ENCODE data around the gene CBX1.
"Not testable (repeated sequence)": the region's sequence is repeated elsewhere in the genome, so short reads cannot be mapped to it uniquely, and the experiment has no call there.

CBX1 gene

DNA sequence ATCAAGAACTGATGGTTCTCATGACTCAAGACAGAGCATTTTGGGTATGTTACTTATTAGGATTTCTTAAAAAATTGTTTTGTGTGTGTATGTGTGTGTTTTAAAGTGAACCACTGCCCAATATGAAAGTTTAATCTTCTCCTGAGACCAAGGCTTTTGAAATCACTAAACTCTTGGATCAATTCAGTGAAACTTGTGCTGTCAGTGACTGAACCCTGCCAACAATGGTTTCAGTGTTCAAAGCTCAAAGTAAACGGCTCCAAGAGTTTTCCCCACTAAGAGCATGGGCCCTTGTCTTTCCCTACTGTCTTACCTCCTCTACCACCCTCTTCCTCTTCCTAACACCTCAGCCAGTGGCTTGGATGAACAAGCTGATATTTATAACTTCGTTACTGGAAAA is 31.1 kb downstream of the CBX1 start:
- no peak for DNase-seq

DNA sequence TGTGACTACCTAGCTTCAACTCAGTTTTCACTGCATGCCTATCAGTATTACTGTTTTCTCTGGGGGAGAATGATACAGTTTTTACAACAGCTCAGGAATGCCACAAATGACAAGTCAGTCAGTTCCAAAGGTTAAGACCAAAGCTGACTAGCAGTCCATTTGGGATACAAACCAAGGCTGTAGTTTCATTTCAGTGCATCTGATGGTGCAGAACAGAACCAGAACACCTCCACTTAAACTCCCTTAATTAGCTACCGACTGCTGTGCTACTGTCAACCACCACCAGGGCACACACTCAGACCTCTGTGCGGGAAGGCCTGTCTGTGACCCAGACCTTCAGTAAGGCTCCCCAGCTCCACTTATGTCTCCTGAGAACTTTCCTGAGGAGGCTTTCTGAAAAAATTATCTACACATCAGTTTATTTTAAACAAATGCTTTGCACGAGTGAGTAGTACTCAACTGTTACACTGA is 32.8 kb downstream of the CBX1 start:
- DNase-seq: no peak

DNA sequence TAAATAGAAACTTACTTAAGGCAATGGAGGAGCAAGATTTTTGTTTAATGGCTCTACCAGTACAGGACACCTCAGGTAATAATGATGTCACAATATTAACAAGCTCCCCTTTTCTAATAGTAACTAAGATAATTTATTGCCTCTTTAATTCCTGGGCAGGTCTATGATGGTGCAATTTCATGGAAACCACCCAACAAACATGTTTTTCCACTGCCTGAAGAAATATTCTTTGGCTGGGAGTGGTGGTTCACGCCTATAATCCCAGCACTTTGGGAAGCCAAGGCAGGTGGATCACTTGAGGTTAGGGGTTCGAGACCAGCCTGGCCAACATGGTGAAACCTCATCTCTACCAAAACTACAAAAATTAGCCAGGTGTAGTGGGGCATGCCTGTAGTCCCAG is 33.5 kb downstream of the CBX1 start:
- DNase-seq: not testable (repeated sequence)

DNA sequence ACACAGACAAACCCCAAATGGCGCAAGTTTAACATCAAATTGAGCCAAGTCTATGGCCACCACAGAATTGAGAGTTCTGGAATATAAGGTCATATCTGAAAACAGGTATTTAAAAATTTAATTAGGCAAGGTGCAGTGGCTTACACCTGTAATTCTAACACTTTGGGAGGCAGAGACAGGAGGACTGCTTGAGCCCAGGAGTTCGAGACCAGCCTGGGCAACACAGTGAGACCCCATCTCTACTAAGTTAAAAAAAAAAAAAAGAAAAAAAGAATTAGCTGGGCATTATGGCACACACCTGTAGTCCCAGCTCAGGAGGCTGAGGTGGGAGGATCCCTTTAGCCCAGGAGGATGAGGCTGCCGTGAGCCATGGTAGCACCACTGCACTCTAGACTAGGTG is 34.0 kb downstream of the CBX1 start:
- DNase-seq: no peak

DNA sequence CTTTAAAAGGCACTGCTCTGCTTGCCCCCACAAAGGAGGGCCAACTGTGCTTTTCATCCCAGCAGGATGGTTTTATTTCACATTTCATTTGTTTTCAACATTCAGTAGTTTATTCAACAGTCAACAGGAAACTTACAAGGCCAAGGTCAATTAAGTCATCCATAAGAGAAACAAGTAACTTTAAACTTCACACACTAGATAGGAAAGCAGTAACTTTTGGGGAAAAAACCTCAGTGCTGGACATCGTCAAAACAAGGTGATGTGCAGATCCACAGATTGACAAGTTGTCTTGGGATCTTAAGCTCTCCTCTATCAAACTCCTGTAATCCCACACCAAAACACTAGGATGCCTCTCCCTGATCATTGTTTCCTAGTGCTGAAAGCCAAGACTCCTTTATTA is 34.6 kb downstream of the CBX1 start:
- DNase-seq: no peak

DNA sequence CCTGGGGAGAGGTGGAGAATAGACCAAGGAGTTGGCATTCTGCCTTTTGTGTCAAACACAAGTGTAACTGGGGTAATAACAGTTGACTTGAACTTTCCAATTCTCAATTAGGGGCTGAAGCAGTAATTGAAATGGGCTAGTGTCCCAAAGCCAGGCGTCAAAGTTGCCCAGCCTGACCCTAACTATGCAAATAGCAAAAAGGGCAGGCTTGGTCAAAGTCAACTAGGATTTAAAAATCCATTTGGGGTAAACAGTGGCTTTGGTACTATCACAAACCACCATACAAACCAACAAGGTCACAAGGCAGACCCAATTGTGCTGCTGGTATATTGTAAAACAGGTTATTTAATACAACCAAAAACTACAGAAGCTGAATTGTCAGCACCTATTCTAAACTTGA is 35.1 kb downstream of the CBX1 start:
- DNase-seq: no peak

DNA sequence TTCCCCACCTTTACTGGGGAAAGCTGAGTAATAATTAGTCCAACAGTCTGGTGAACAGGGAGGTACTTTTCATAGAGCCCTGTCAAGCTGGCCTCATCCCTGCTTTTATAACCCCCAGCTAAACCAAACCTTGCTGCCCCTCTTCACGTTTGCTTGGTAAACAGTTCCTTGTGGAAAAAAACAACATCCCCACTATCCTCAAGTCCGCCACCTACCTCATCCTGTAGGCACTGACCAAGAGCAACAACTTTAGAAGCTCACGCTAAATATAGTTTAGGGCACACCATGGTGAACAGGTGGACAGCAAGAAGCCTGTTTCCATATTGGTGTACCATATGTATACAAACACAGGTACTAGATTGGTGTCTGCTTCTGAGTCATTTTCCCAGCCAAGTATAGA is 36.6 kb downstream of the CBX1 start:
- DNase-seq: no peak

DNA sequence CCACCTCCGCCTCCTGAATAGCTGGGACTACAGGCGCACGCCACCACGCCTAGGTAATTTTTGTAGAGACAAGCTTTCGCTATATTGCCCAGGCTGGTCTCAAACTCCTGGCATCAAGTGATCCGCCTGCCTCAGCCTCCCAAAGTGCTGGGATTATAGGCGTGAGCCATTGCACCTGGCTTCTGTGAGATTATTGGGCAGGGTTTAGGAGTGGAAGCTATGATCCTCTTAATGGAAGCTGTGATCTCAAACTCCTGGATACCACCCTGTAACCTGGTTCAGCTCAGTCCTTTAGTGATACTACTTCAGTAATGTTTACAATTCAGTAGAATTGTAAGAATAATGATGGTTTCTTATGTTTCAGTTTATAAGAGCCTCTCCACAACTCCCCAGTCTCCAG is 39.0 kb downstream of the CBX1 start:
- no peak for DNase-seq

DNA sequence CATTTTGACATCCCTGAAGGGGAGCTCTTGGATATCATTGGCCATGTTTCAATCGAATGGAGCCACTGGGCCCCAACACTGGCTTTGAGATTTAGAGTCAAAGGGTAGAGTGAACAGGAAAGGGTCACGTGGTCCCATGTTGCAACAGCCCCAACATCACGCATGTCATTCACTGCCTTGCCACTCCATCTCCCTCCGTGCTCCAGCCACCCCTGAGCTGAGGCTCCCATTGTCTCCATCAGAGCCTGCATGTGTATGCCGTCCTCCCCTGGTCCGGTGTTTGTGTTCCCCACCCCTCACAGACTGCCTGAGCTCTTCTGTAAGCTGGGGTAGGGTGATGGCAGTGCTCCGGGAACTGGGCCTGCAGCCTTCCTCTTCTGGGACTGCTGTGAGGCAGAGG is 41.0 kb downstream of the CBX1 start:
- no peak for DNase-seq

DNA sequence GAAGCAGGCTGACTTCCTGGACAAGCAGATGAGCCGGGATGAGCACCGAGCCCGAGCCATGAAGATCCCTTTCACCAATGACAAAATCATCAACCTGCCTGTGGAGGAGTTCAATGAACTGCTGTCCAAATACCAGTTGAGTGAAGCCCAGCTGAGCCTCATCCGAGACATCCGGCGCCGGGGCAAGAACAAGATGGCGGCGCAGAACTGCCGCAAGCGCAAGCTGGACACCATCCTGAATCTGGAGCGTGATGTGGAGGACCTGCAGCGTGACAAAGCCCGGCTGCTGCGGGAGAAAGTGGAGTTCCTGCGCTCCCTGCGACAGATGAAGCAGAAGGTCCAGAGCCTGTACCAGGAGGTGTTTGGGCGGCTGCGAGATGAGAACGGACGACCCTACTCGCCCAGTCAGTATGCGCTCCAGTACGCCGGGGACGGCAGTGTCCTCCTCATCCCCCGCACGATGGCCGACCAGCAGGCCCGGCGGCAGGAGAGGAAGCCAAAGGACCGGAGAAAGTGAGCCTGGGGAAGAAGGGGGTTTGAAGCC is 42.1 kb downstream of the CBX1 start:
- DNase-seq: no peak

DNA sequence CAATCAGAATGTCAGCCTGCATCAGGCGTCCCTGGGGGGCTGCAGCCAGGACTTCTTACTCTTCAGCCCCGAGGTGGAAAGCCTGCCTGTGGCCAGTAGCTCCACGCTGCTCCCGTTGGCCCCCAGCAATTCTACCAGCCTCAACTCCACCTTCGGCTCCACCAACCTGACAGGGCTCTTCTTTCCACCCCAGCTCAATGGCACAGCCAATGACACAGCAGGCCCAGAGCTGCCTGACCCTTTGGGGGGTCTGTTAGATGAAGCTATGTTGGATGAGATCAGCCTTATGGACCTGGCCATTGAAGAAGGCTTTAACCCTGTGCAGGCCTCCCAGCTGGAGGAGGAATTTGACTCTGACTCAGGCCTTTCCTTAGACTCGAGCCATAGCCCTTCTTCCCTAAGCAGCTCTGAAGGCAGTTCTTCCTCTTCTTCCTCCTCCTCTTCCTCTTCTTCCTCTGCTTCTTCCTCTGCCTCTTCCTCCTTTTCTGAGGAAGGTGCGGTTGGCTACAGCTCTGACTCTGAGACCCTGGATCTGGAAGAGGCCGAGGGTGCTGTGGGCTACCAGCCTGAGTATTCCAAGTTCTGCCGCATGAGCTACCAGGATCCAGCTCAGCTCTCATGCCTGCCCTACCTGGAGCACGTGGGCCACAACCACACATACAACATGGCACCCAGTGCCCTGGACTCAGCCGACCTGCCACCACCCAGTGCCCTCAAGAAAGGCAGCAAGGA is 42.7 kb downstream of the CBX1 start:
- no peak for DNase-seq

DNA sequence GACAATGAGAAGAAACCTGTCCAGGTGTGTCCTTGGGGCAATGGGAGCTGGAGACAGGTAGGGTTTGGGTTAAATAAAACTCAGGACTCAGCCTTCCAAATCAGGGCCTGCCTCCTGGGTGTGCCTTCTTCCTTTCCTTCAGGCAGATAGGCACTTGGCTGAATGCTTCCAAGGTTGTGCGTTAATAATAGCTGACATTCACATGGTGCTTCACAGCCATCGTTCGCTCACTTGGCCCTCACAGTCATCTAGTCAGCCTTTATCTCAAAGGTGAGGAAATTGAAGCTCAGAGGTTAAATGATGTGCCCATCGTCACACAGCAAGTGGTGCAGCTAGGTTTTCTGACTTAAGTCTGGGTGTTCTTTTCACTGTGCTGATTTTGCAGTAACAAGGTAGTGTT is 43.7 kb downstream of the CBX1 start:
- DNase-seq: no peak

DNA sequence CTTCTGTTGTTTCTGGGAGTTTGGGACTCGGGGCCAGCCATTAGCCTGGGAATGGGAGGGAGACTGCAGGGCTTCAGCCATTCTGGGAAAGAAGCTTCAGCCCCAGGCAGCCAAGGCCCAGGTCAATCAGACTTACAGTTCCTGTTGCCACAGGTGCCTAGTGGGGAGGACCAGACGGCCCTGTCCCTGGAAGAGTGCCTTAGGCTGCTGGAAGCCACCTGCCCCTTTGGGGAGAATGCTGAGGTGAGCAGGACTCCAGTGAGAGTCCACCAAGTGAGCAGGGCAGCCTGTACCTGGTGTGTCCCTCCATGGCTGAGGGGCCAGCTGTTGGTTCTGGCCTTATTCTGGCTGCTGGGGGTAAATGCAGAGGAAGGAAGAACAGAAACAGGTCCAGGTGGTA is 44.4 kb downstream of the CBX1 start:
- DNase-seq: no peak

DNA sequence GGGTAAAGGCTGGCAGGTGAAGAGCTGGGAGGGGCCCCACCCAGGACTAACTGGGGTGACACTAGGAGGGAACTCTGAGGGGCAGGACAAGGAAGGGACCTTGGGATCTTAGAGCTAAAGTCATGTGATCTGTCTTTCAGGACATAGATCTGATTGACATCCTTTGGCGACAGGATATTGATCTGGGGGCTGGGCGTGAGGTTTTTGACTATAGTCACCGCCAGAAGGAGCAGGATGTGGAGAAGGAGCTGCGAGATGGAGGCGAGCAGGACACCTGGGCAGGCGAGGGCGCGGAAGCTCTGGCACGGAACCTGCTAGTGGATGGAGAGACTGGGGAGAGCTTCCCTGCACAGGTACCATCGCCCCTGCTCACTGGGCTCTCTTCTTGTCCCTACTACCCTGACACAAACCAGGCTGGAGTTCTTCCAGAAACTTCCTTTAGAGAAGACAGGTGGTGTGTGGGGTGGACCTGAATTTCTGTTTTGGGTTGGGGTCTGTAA is 45.0 kb downstream of the CBX1 start:
- DNase-seq: no peak

DNA sequence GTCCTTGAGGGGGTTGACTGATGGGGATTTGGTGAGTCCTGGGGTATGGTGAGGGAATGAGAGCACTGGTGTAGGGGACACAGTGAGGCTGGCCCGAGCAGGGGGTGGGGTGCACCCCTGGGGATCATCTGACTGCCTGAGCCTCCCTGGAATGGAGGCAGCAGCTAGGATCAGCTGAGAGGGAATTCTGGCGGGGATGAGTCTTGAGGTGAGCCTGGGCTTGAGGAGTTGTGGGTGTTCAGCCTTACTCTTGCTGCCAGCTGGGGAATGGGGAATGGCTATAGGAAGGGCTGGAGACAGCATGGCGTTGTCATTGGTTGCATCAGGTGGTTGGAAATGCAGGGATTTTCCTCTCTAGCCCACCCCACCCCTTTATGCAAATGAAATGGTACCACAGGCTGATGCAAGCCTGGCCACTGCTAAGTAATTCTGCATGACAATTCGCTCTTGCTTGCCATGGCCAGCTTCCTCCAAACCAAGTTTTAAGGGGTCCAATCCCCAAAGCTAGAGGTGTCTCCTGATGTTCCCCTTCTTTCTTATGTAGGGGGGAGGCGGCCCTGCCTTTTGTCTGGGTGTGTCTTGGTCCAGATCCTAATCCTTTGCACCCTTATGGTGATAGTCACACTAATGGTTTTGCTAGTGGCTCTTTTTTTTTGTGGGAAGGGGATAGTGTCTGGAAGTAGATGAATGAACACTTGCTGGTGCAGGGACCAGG is 45.6 kb downstream of the CBX1 start:
- no peak for DNase-seq

DNA sequence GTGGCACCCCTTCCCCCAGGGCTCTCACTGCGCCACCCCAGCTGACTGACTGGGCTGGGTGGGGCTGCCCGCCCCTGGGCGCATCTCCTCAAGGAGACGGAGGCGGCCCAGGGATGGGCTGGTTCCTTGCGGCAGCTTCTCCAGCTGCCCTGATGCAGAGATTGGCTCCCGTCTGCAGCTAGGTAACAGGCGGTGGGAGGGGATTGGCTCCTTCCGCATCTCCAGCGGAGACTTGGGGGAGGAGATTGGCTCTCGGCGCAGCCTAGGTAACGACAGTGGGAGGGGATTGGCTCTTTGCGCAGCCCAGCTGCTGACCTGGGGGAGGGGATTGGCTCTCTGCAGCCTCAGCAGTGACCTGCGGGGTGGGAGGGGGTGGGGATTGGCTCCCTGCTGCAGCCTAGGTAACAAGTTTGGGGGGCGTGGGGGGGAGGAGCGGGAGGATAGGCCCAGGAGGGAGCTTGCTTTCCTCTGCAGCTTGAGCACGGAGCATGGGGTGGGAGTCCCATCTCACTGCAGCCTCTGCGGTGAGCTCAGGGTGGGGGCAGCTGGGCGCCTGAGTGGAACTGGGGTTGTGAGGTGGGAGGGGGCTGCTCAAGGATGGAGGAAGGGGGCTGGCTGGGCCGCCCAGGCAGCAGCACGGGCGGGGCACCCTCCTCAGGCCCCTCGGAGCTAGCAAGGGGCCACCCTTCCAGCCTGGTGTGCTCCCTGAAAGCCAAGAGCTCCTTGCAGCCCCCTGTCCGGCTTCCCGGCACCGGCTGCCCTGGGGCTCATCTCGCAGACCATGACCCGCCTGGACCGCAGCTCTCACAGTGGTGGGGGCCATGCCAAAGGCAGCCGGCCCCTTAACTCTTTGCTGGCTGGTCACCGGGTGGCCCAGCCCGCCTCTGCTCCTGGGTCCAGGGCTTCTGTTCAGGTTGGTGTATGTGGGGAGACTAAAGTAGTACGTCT is 46.8 kb downstream of the CBX1 start:
- DNase-seq: no peak

DNA sequence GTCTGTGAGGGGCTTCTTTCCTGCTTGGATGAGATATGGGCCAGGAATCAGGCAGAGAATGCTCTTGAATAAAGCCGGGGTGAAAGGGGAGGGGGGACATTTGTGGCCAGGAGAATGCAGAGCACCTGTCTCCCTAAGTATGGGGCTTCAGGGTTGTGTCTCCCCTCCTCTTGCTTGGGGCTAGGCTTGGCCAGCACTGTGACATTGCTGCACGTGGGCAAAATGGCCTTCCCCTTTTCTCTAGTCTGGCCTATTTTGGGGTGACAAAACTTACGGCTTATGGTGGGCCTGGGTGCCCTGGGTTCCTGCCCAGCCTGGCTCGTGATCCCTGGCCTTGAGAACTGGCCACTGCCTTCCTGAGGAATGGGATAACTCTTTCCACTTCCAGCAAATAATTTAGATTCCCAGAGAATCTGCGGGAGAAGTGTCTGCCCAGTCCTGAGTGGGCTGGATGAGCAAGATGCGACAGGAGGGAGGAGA is 47.5 kb downstream of the CBX1 start:
- DNase-seq: no peak

DNA sequence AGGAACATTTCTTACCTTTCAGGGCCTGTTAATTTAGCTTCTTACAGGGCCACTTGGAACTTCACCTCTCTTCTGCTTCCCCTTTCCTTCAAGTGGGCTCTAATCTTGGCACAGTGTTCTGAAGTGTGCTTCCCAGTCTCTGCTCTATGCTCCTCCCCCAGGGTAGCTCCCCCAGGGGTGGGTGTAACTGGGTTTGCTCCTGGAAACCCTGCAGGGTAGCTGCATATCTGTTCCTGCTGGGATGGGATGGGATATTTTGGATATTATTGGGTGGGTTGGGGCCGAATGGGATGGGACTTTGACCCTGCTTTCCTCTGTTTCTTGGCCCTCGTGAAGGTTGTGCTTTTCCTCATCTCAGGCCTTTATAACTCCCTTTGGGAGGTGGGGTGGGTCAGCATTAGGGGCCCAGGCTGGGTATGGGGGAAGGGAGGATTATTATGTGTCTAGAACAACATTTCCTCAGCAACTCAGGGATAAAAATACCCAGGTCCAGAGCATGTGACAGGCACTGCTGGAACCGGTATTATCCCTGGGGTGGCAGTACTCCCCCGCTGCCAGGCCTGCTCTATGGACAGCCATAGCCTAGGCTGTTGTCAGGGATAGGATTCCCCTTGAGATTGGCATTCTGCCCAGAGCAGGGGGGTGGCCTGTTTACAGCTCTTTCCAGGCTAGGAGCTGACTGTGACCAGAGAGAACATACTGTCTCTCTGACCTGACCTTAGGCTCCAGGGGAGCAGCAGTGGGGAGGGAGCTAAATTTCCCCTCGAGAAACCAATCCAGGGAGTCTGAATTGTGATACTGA is 48.1 kb downstream of the CBX1 start:
- no peak for DNase-seq

DNA sequence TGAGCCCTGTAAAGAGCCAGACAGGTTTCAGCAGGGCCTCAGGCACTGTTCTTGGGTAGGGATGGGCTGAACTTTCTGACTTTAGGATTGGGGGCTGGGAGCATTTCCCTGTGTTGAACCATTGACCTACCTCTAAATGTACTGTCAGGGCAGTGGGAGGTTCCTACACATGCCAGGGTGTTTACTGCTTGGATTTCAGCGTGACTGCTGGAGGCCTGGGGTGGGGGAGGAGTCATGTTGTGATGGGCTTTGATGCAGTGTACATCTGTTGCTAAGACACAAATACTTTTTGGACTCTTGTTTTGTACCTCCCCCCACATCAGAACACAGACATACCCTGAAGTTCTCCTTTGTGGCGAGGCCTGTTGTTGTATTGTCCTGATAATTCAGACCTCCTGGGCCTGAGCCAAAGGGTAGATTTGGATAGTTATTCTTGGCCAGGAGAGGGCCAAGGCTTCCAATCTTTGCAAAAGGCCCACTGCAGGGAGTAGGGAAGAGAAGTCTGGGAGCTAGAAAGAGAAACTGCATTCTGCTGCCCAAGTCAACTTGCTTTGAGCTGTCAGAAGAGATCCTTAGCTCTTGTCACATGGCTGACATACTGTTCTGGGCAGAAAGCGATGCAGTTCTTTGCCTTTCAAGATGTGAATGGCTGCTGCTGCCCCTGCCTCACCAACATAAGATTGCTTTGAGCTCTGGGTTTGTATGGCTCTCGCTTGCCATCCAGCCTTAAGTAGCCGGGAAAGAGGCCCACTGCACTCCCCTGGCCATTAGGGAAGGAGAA is 49.4 kb downstream of the CBX1 start:
- no peak for DNase-seq

DNA sequence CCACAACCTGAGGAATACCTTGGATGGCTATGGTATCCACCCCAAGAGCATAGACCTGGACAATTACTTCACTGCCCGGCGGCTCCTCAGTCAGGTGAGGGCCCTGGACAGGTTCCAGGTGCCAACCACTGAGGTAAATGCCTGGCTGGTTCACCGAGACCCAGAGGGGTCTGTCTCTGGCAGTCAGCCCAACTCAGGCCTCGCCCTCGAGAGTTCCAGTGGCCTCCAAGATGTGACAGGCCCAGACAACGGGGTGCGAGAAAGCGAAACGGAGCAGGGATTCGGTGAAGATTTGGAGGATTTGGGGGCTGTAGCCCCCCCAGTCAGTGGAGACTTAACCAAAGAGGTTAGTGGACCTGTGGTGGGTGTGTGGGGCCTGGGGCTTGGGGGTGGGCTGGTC is 50.0 kb downstream of the CBX1 start:
- no peak for DNase-seq

Data from activated CD8-positive, alpha-beta memory T cell treated with anti-CD3 and anti-CD28 coated beads, Interleukin-2, amount 50 U/mL, for 48 hours (primary cell).